Measurements from ENCODE around the gene ATP6V1D. TPM values are rescaled to one million over a fixed set of nuclear protein-coding genes. Genes with fewer than 3 reads are reported as not detected.

ATP6V1D gene
- total RNA-seq, result 129 and 149 TPM in 2 replicates

GRCh38 chr14:67359775-67360469 lies at the start of gene ATP6V1D, which contains the start of gene EIF2S1:
Gene ATP6V1D (minus strand): TSS chr14:67359804. CDS start chr14:67359698, 106 bp downstream.
Gene EIF2S1 (plus strand): TSS chr14:67360328. CDS start chr14:67364768, 4,440 bp downstream.

Small RNA genes lying within 50 kb of the gene (small RNA-seq; reads per million reads assigned to genes)
- not detected for gene RF00019

Other genes with a start within 250 kb of the ATP6V1D start
- gene GARIN2, start 170.4 kb downstream of the ATP6V1D start, total RNA-seq, result 0.11 TPM in 1 of 2 replicates, not detected in the other
- gene PALS1, start 118.4 kb downstream of the ATP6V1D start, total RNA-seq, result 39.9 and 45.9 TPM in 2 replicates
- gene EIF2S1, start 524 bp upstream of the ATP6V1D start, total RNA-seq, result 121 and 137 TPM in 2 replicates
- 0.54 TPM in 1 of 2 replicates, not detected in the other for gene PLEK2, start 52.4 kb upstream of the ATP6V1D start, total RNA-seq
- 1.2 and 1.8 TPM in 2 replicates for gene TMEM229B, start 128.9 kb upstream of the ATP6V1D start, total RNA-seq
- gene PLEKHH1, start 173.5 kb upstream of the ATP6V1D start, total RNA-seq, result 0.26 and 0.86 TPM in 2 replicates
- 18.2 and 18.3 TPM in 2 replicates for gene PIGH, start 240.5 kb upstream of the ATP6V1D start, total RNA-seq